ENCODE data around the gene BLOC1S6.

GRCh38 chr15:45606413-45606812, 19.2 kb downstream of the BLOC1S6 start:
- no peak for TF ChIP-seq CTCF (IDR thresholded peaks at IDR 0.05)
- no peak for TF ChIP-seq POLR2A (IDR thresholded peaks at IDR 0.05)

All from adrenal gland (tissue), 5 donors.